Bladder microvascular endothelial cell (primary cell): Measurements from ENCODE around the gene FAM219B. TPM values are rescaled to one million over a fixed set of nuclear protein-coding genes. Genes with fewer than 3 reads are reported as not detected.

ENCODE experiments used
- total RNA-seq: library from RNA; depleted of rRNA; stranded (reverse); fragments of >200 nt; gene quantifications from 2 replicates; pipeline ENCODE4 v1.2.3, GENCODE V29; 2014

Gene FAM219B, protein sequence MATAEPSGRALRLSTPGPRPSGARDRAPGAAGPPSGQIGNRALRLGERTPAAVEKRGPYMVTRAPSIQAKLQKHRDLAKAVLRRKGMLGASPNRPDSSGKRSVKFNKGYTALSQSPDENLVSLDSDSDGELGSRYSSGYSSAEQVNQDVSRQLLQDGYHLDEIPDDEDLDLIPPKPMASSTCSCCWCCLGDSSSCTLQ
- 29.6 and 44.9 TPM in 2 replicates for total RNA-seq

DNA sequence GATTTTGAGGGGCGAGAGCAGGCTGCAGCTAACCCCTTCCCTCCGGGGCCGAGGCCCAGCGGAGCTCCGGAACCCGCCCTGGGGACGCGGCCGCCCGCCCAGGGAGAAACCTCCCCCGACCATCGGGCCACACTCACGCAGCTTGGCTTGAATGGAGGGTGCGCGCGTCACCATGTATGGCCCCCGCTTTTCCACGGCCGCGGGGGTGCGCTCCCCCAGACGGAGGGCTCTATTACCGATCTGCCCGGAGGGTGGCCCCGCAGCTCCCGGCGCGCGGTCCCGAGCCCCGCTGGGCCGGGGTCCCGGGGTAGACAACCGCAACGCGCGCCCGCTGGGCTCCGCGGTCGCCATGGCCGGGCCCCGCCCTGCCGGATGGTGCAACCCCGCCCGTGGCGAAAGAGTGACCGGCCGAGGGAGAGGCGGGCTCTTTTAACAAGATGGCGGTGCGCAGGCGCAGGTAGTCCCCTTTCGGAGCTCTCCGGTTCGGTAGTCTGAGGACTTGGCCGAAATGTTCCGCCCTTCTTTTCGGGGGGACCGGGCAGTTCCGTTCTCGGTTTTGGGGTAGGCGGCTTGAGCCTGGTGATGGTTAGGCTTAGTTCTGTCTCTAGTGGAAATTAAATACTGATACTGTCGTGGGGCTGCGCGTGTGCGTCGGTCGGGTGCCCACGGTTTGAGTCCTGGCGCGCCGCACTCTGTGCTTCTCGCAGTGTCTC lies at the start of gene FAM219B:
Gene FAM219B (minus strand): TSS at position 402 of the 713 bp plus-strand sequence. CDS start 51 bp downstream, at position 351.

DNA sequence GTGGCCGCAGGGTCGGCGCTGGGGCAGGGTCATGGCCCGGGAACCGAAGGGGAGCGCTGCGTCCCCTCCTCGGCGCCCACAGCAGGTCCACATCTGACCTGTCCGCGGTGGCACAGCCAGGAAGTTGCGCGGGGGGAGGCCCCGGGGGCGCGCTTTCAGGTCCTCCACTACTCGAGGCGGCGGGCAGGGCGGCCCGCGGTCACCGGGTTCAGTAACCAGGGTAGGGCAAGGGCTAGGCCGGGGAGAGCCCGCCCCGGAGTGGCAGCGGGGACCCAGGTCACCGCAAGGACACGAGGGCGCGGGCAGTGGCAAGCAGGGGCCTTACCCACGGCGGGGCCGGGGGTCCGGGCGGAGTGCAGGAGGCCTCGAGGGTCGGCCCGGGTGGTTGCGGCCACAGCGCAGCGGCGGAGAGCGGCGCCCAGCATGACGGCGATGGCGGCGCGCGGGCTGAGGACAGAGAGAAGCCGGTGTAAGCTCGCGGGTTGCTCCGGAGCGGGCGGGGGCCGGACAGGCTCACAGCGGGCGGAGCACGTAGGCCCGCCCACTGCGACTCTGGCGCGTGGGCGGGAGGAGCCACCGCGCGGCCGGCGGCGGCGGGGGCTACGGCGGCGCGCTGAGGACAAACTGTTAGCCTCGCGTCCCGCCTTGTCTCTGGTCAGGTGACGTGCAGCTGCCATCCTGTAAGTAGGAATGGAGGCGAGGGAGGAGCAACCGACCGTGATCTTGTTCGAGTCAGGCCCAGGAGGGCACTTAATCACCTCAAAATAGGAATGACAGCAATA lies 31.1 kb upstream of the FAM219B start, which contains the start of gene COX5A:
Gene COX5A (minus strand): TSS at position 484 of the 782 bp plus-strand sequence. CDS start 59 bp downstream, at position 425.

DNA sequence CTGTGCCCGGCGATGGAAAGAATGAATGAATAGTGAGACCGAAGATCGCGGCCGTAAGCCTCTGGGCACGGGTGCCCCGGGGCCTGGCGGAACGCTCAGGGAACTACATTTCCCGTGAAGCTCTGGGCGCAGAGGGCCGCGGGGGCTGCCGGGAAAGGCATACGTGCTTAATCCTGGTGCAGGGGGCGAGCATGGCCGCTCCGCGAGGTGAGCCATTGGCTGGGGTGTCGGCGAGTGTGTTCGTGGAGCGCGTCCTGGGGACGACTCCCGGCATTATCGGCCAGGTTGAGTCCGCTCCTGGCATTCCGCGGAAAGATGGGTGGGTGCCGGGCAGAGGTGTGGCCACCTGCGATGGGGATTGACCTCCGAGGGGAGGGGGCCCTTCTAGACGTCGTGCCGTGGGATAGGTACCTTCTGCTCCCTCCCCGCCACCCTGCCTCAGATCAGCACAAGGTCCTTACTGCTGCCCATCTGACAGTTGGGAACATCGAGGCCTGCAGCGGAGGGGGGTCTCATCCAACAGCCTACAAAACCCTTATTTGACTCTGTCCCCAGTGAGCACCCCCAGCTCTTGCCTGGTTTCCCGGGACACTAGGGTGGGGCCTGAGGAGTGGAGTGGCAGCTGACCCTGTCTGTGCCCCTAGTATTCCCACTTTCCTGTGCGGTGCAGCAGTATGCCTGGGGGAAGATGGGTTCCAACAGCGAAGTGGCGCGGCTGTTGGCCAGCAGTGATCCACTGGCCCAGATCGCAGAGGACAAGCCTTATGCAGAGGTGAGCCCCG lies 16.6 kb downstream of the FAM219B start, which contains the start of gene MPI:
Gene MPI (plus strand): TSS at position 160 of the 782 bp plus-strand sequence. CDS start 32 bp downstream, at position 192.

DNA sequence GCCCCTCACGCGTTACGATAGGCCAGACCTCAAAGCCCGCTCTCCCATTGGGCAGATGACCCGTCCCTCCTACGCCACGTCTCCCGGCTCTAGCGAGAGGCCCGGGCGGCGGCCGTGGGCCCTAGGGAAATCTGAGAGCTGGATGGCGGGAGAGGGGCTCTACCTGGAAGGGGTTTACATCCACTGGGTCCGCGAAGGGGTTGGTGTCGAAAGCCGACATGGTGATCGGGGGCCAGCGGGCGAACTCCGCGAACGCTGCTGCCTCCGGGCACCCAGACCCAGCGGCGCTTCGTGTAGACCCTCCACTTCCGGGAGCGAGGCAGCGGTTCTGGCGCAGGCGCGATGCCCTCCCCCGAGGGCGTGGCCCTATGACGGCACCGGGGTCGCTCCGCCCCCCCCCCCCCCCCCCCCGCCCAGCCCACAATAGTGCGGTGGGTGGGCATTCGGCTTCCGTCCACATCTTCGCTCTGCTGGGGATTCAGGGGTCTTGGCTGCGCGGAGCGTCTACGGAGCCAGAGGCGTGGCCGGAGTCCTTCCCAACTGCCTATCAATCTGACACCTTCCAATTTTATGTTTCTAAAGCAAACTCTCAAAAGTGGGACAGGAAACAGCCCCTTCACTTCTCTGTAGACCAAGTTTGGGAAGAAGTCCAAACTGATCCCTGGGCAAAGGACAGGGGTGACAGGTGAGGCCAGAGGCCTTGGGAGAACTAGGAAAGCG lies 33.5 kb downstream of the FAM219B start, which contains the start of gene SCAMP2:
Gene SCAMP2 (minus strand): TSS at position 330 of the 720 bp plus-strand sequence. CDS start 110 bp downstream, at position 220.

Other genes with a start within 250 kb of the FAM219B start
- gene EDC3, start 210.8 kb downstream of the FAM219B start, total RNA-seq: 10.0 and 29.5 TPM in 2 replicates
- 22.8 and 31.5 TPM in 2 replicates for gene CYP1A1, start 181.3 kb downstream of the FAM219B start, total RNA-seq
- gene CYP1A2, start 158.0 kb downstream of the FAM219B start, total RNA-seq: not detected in 2 replicates
- 29.6 and 87.0 TPM in 2 replicates for gene CSK, start 124.8 kb downstream of the FAM219B start, total RNA-seq
- 0.13 TPM in 1 of 2 replicates, not detected in the other for gene LMAN1L, start 94.0 kb downstream of the FAM219B start, total RNA-seq
- not detected in 2 replicates for gene CPLX3, start 80.2 kb downstream of the FAM219B start, total RNA-seq
- gene ULK3, start 63.7 kb downstream of the FAM219B start, total RNA-seq: 13.3 and 33.2 TPM in 2 replicates
- gene SCAMP2, start 33.5 kb downstream of the FAM219B start, total RNA-seq: 12.1 and 31.5 TPM in 2 replicates
- gene MPI, start 16.8 kb downstream of the FAM219B start, total RNA-seq: 22.3 and 54.6 TPM in 2 replicates
- 50.3 and 70.5 TPM in 2 replicates for gene COX5A, start 31.2 kb upstream of the FAM219B start, total RNA-seq
- gene RPP25, start 49.9 kb upstream of the FAM219B start, total RNA-seq: 10.6 and 11.2 TPM in 2 replicates
- 5.3 and 5.9 TPM in 2 replicates for gene SCAMP5, start 88.7 kb upstream of the FAM219B start, total RNA-seq
- 12.0 and 12.3 TPM in 2 replicates for gene PPCDC, start 116.7 kb upstream of the FAM219B start, total RNA-seq